GM12872 (cell line): Measurements from ENCODE around the gene OLFM1.

Experiments
- TF ChIP-seq, protein P1 (sequence below): IDR thresholded peaks from 3 replicates; pipeline ENCODE4 v1.5.1; 2011; ENCODE audit warnings: low read depth, mild to moderate bottlenecking, low read length, moderate library complexity; ENCODE audit not compliant: insufficient read depth

OLFM1 gene

DNA sequence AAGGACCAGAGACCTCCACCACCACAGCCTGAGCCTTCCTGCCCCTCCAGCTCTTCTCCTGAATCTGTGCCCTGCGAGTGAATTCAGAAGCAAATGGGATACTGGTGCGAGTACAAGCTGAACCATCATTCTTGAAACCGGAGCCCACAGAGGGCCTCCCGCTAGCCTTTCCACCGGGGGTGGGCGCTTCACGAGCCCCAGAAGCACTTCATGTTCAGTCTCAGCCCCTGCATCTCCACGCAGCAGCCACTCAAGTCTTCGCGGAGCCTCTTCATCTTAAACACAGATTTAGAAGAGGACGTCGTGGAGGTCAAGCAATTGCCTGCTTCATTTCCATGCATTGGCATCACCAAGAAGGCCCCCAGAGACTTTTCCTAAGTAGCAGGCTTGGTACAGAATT is 26.0 kb upstream of the OLFM1 start:
- TF ChIP-seq, protein P1, sequence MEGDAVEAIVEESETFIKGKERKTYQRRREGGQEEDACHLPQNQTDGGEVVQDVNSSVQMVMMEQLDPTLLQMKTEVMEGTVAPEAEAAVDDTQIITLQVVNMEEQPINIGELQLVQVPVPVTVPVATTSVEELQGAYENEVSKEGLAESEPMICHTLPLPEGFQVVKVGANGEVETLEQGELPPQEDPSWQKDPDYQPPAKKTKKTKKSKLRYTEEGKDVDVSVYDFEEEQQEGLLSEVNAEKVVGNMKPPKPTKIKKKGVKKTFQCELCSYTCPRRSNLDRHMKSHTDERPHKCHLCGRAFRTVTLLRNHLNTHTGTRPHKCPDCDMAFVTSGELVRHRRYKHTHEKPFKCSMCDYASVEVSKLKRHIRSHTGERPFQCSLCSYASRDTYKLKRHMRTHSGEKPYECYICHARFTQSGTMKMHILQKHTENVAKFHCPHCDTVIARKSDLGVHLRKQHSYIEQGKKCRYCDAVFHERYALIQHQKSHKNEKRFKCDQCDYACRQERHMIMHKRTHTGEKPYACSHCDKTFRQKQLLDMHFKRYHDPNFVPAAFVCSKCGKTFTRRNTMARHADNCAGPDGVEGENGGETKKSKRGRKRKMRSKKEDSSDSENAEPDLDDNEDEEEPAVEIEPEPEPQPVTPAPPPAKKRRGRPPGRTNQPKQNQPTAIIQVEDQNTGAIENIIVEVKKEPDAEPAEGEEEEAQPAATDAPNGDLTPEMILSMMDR, result no peak

DNA sequence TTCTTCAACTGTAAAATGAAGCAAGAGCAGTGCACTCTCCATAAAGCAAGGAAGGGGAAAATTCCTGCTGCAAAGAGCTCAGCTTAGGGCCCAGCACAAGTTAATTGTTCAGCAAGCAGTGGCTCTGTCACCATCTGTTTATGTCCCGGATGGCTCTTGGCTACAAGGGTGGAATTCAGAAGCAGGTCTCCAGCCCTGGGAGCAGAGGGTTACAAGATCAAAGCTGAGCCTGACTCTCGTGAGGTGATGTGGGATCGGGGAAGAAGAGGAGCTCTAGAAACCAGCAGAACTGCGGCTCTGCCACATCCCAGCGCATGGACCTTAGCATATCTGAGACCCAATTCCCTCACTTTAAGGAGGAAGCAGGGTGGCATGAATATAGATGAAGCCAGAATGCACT is 25.2 kb upstream of the OLFM1 start:
- TF ChIP-seq, protein P1, result no peak

DNA sequence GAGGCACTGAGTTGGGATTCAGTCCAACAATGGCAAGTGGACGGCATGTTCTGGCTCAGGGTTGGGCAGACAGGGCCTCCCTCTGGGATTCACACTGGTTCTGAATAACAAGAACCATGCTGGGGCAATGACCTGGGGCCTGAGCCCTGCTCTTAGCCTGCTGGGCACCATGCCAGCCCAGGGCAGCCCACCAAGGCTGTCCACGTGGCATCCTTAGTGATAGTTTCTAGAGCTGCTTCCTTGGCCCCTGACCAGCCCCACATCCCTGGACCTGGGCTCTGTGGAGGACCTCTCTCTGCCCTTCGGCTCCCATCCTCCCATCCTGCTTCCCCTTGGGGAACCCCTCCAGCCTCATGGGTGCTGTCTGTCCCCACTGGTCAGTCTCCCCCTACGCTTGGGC is 22.3 kb upstream of the OLFM1 start:
- TF ChIP-seq, protein P1, result no peak

DNA sequence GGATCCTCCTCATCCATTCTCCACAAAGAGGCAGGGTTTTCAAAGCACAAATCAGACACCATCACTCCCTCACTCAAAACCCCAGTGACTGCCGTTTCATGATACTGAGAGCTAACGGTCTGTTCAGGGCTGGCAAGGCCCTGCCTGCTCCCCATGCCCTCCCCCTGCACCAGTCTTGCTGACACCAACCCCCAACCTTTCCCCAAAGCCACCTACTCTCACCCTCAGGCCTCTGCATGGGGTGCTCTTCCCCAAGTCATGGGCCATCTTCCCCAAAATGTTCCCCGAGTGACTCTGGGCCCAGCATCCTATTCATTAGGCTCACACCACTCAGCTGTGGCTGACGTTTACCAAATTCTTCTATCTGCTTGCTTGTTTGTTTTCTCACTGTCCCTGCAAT is 21.7 kb upstream of the OLFM1 start:
- TF ChIP-seq, protein P1, result no peak

DNA sequence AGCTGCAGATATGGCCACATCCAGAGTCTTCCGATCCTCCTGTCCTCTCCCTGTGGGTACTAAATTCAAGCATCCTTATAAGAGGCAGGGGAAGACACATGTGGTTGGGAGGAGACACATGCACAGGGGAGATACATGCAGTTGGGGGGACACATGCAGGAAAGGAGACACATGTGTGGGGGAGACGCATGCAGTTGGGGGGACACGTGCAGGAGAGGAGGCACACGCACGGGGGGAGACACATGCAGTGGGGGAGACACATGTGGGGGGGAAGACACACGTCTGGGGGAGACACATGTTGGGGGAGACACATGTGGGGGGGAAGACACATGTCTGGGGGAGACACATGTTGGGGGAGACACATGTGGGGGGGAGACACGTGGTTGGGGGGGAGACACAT is 21.2 kb upstream of the OLFM1 start:
- TF ChIP-seq, protein P1, result no peak

DNA sequence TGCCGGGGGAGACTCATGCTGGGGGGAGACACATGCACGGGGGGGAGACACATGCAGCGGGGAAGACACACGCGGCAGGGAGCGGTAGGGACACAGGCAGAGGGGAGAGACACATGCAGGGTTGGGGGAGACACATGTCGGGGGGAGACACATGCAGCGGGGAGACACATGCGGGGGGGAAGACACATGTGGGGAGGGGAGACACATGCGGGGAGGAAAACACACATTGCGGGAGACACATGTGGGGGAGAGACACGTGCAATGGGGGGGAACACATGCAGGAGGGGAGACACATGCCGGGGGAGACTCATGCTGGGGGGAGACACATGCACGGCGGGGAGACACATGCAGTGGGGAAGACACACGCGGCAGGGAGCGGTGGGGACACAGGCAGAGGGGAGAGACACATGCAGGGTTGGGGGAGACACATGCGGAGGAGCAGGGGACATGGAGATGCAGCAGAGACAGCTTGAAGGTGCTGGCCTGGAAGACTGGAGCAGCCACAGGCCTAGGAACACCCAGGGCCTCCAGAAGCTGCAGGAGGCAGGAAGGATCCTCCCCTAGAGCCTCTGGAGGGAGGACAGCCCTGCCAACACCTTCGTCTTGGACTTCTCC is 20.3 kb upstream of the OLFM1 start:
- TF ChIP-seq, protein P1, result no peak

DNA sequence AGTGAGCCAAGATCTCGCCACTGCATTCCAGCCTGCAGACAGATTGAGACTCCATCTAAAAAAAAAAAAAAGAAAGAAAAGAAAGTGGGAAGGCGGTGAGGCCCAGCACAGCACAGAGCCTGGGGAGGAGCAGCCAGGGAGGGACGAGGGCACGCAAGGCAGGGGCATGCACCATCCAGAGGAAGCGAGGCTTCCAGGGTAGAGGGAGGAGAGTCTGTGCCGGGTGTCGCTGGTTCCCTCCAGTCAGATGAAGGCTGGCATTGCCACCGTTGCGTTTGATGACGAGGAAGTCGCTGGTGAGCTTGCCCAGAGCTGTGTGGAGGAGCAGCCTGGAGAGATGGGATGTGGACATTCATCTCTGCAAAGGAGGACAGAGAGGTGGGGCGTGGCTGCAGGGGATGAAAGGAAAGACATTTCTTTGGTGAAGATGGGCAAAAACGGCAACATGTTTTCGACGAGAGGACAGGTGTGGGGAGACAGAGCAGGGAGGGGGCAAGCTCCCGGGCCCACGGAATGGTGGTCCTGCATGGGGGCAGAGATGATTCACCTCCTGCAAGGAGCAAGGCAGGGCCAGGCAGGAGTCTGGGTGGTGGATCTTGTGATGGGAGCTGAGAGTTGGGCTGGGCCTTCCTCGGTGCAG is 18.6 kb upstream of the OLFM1 start:
- TF ChIP-seq, protein P1, result no peak
